Tongue (tissue), 2 donors: ENCODE measurements around the gene VAX1. TPM values are rescaled to one million over a fixed set of nuclear protein-coding genes. Genes with fewer than 3 reads are reported as not detected.

Source experiments
- DNase-seq: peaks from one replicate; pipeline ENCODE4 v3.0.0-alpha.2; 2015
- total RNA-seq: library from RNA; depleted of rRNA; stranded (reverse); fragments of >200 nt; gene quantifications from one replicate; pipeline ENCODE4 v1.2.3, GENCODE V29; 2014

The VAX1 gene
- total RNA-seq, 1 donor from 2014 or later = not detected

- no peak for DNase-seq
These were observed 26.0 kb upstream of the VAX1 start for GRCh38 chr10:117163954-117164548.

- no peak for DNase-seq
These were observed 25.2 kb upstream of the VAX1 start for GRCh38 chr10:117163061-117163953.

- no peak for DNase-seq
These were observed 24.3 kb upstream of the VAX1 start for GRCh38 chr10:117162093-117163060.

GRCh38 chr10:117161386-117162033 lies 23.4 kb upstream of the VAX1 start:
- no peak for DNase-seq

- DNase-seq = no peak
These were observed 22.5 kb upstream of the VAX1 start for GRCh38 chr10:117160567-117160966.

- no peak for DNase-seq
These were observed 21.3 kb upstream of the VAX1 start for GRCh38 chr10:117159390-117159789.

- DNase-seq = no peak
These were observed 20.2 kb upstream of the VAX1 start for GRCh38 chr10:117158297-117158696.

- no peak for DNase-seq
These were observed 14.6 kb upstream of the VAX1 start for GRCh38 chr10:117152668-117153067.

GRCh38 chr10:117148284-117148683 lies 10.2 kb upstream of the VAX1 start:
- DNase-seq = no peak

- no peak for DNase-seq
These were observed 6.9 kb upstream of the VAX1 start for GRCh38 chr10:117145019-117145418.

- DNase-seq = no peak
These were observed 5.2 kb upstream of the VAX1 start for GRCh38 chr10:117143103-117143823.

- no peak for DNase-seq
These were observed 2.4 kb upstream of the VAX1 start for GRCh38 chr10:117140525-117140902.

- no peak for DNase-seq
These were observed 1.8 kb upstream of the VAX1 start for GRCh38 chr10:117139581-117140524.

GRCh38 chr10:117138838-117139580 lies 939 bp upstream of the VAX1 start:
- DNase-seq = no peak

- no peak for DNase-seq
These were observed 799 bp downstream of the VAX1 start for GRCh38 chr10:117137031-117137910.

- no peak for DNase-seq
These were observed 1.6 kb downstream of the VAX1 start for GRCh38 chr10:117136391-117136975.

GRCh38 chr10:117135480-117136140 lies 2.5 kb downstream of the VAX1 start:
- no peak for DNase-seq

- DNase-seq = no peak
These were observed 3.1 kb downstream of the VAX1 start for GRCh38 chr10:117135026-117135372.
